SK-N-SH (cell line): ENCODE data around the gene MALRD1.
"Not testable (repeated sequence)": the region's sequence is repeated elsewhere in the genome, so short reads cannot be mapped to it uniquely, and the experiment has no call there.

Source experiments
- CHD2 ChIP-seq: fragments of 150-350 bp; IDR thresholded peaks from 2 replicates; pipeline ENCODE4 v1.6.1; 2018; ENCODE audit warnings: low read length; ENCODE audit not compliant: partially characterized antibody
- EP300 ChIP-seq, 2 experiments: IDR thresholded peaks; 2 replicates each; pipeline versions ENCODE4 v1.4.0 to v1.6.1; 2012; ENCODE audit warnings: borderline replicate concordance in 1 of 2, low read depth in 1 of 2, low read length in 1 of 2
- GATA2 ChIP-seq: sonication (generic); formaldehyde crosslinking; IDR thresholded peaks from 2 replicates; pipeline ENCODE4 v1.5.0; 2020; ENCODE audit warnings: mild to moderate bottlenecking, missing genetic modification reagents
- SIN3A ChIP-seq: IDR thresholded peaks from 2 replicates; pipeline ENCODE4 v1.6.1; 2012; ENCODE audit warnings: low read depth, mild to moderate bottlenecking, low read length, moderate library complexity, borderline replicate concordance
- TF ChIP-seq, protein P1 (sequence below): fragments of 200-600 bp; sonication (generic); IDR thresholded peaks from 2 replicates; pipeline ENCODE4 v1.6.1; 2017; ENCODE audit warnings: antibody characterized with exemption, mild to moderate bottlenecking, moderate library complexity
- TF ChIP-seq, protein P2 (sequence below): fragments of 150-350 bp; IDR thresholded peaks from 2 replicates; pipeline ENCODE4 v1.6.1; 2017; ENCODE audit warnings: antibody characterized with exemption, low read length, low read depth, borderline replicate concordance

DNA sequence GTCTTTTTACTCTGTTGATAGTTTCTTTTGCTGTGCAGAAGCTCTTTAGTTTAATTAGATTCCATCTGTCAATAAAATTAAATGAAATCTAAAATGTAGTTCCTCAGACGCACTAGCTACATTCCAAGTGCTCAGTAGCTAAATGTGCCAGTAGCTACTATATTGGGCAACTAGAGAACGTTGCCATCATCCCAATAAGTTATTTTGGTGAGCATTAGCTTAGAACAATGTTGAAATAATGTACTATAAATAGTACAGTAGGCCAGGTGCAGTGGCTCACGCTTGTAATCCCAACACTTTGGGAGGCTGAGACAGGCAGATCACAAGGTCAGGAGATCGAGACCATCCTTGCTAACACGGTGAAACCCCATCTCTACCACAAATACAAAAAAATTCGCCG lies 690.6 kb downstream of the MALRD1 start:
- TF ChIP-seq, protein P1, sequence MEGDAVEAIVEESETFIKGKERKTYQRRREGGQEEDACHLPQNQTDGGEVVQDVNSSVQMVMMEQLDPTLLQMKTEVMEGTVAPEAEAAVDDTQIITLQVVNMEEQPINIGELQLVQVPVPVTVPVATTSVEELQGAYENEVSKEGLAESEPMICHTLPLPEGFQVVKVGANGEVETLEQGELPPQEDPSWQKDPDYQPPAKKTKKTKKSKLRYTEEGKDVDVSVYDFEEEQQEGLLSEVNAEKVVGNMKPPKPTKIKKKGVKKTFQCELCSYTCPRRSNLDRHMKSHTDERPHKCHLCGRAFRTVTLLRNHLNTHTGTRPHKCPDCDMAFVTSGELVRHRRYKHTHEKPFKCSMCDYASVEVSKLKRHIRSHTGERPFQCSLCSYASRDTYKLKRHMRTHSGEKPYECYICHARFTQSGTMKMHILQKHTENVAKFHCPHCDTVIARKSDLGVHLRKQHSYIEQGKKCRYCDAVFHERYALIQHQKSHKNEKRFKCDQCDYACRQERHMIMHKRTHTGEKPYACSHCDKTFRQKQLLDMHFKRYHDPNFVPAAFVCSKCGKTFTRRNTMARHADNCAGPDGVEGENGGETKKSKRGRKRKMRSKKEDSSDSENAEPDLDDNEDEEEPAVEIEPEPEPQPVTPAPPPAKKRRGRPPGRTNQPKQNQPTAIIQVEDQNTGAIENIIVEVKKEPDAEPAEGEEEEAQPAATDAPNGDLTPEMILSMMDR: not testable (repeated sequence)
- not testable (repeated sequence) for TF ChIP-seq EP300 (IDR thresholded peaks at IDR 0.05; ENCODE audit: borderline replicate concordance in 1 of 2, low read depth in 1 of 2, low read length in 1 of 2); SIN3A; CHD2; GATA2 (CRISPR knock-in tag)
- TF ChIP-seq, protein P2, sequence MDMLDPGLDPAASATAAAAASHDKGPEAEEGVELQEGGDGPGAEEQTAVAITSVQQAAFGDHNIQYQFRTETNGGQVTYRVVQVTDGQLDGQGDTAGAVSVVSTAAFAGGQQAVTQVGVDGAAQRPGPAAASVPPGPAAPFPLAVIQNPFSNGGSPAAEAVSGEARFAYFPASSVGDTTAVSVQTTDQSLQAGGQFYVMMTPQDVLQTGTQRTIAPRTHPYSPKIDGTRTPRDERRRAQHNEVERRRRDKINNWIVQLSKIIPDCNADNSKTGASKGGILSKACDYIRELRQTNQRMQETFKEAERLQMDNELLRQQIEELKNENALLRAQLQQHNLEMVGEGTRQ: not testable (repeated sequence)
